Muscle layer of colon (tissue), 2 donors: Measurements from ENCODE around the gene NXN.
A peak's percentile ranks its signal among the peaks of the same experiment; 100 is the strongest.
"Not testable (repeated sequence)": the region's sequence is repeated elsewhere in the genome, so short reads cannot be mapped to it uniquely, and the experiment has no call there.

ENCODE experiments used
- H3K27ac ChIP-seq: one replicate; pipeline ENCODE4 v1.7.0; 2013; ENCODE audit warnings: low read depth, mild to moderate bottlenecking, low read length, moderate library complexity
- H3K27me3 ChIP-seq, 2 donors: one replicate each; pipeline ENCODE4 v1.7.0; 2013; ENCODE audit warnings: low read length in 2 of 2, mild to moderate bottlenecking in 2 of 2; ENCODE audit not compliant: insufficient read depth in 2 of 2, control insufficient read depth in 1 of 2
- H3K36me3 ChIP-seq: one replicate; pipeline ENCODE4 v1.7.0; 2013; ENCODE audit warnings: mild to moderate bottlenecking, low read length; ENCODE audit not compliant: insufficient read depth
- H3K4me1 ChIP-seq: one replicate; pipeline ENCODE4 v1.7.0; 2013; ENCODE audit warnings: mild to moderate bottlenecking, low read length; ENCODE audit not compliant: insufficient read depth
- H3K4me3 ChIP-seq, 2 donors: one replicate each; pipeline ENCODE4 v1.7.0; 2013; ENCODE audit warnings: low read length in 2 of 2, low read depth in 1 of 2, mild to moderate bottlenecking in 1 of 2, moderate library complexity in 1 of 2
- H3K9ac ChIP-seq: one replicate; pipeline ENCODE4 v1.7.0; 2013; ENCODE audit warnings: low read length
- H3K9me3 ChIP-seq: one replicate; pipeline ENCODE4 v1.7.0; 2013; ENCODE audit warnings: mild to moderate bottlenecking, low read length
- donor health status: abdominal sarcoma.
- donor health status: Adenocarcinoma of cecum.

The NXN gene

GRCh38 chr17:962166-962565, 17.4 kb downstream of the NXN start:
- H3K4me1 ChIP-seq: peaks cover 57% of the 10 kb centered on the region
- peak overlapping the region; percentile 19 for H3K27ac ChIP-seq
- no peak overlapping the region for H3K4me3 ChIP-seq
- no peaks in the 10 kb centered on the region for H3K9me3 ChIP-seq
- H3K27me3 ChIP-seq: no peaks in the 10 kb centered on the region
- no peak overlapping the region for H3K9ac ChIP-seq
- no peaks in the 10 kb centered on the region for H3K36me3 ChIP-seq

- no peak overlapping the region for H3K4me3 ChIP-seq
- H3K27ac ChIP-seq: peak overlapping the region; percentile 54
- H3K9ac ChIP-seq: no peak overlapping the region
- H3K27me3 ChIP-seq: no peaks in the 10 kb centered on the region
- no peaks in the 10 kb centered on the region for H3K36me3 ChIP-seq
- no peaks in the 10 kb centered on the region for H3K9me3 ChIP-seq
- peaks cover 50% of the 10 kb centered on the region for H3K4me1 ChIP-seq
Observed at GRCh38 chr17:958712-959451, 20.7 kb downstream of the NXN start.

- H3K36me3 ChIP-seq: no peaks in the 10 kb centered on the region
- H3K9me3 ChIP-seq: no peaks in the 10 kb centered on the region
- no peak overlapping the region for H3K4me3 ChIP-seq
- no peak overlapping the region for H3K9ac ChIP-seq
- peaks cover 47% of the 10 kb centered on the region for H3K4me1 ChIP-seq
- peak overlapping the region; percentile 54 for H3K27ac ChIP-seq
- no peaks in the 10 kb centered on the region for H3K27me3 ChIP-seq
Observed at GRCh38 chr17:957856-958421, 21.6 kb downstream of the NXN start.

- no peaks in the 10 kb centered on the region for H3K9me3 ChIP-seq
- no peak overlapping the region for H3K9ac ChIP-seq
- peaks cover 39% of the 10 kb centered on the region for H3K4me1 ChIP-seq
- no peak overlapping the region for H3K4me3 ChIP-seq
- H3K27me3 ChIP-seq: no peaks in the 10 kb centered on the region
- no peaks in the 10 kb centered on the region for H3K36me3 ChIP-seq
- peak overlapping the region; percentile 34 for H3K27ac ChIP-seq
Observed at GRCh38 chr17:956905-957304, 22.7 kb downstream of the NXN start.

GRCh38 chr17:954431-955164, 25.0 kb downstream of the NXN start:
- Histone ChIP-seq H3K4me1 (peaks cover 50% of the 10 kb centered on the region), H3K27ac (peak overlapping the region; percentile 78)

GRCh38 chr17:953767-954166, 25.8 kb downstream of the NXN start:
- Histone ChIP-seq H3K27ac (peak overlapping the region; percentile 78), H3K9me3 (no peaks in the 10 kb centered on the region), H3K4me3 (no peak overlapping the region), H3K4me1 (peaks cover 51% of the 10 kb centered on the region), H3K27me3 (no peaks in the 10 kb centered on the region), H3K36me3 (no peaks in the 10 kb centered on the region), H3K9ac (no peak overlapping the region)

More at GRCh38 chr17:954431-955164, 25.0 kb downstream of the NXN start:
- peak overlapping the region; percentile 4 for H3K9ac ChIP-seq
- H3K9me3 ChIP-seq: no peaks in the 10 kb centered on the region
- H3K27me3 ChIP-seq: no peaks in the 10 kb centered on the region
- no peak overlapping the region for H3K4me3 ChIP-seq
- no peaks in the 10 kb centered on the region for H3K36me3 ChIP-seq

GRCh38 chr17:952592-952991, 27.0 kb downstream of the NXN start:
- not testable (repeated sequence) for H3K4me3 ChIP-seq, H3K36me3 ChIP-seq, H3K27me3 ChIP-seq, H3K9ac ChIP-seq, H3K9me3 ChIP-seq
- peak overlapping the region; percentile 42 for H3K27ac ChIP-seq
- peaks cover 48% of the 10 kb centered on the region for H3K4me1 ChIP-seq

GRCh38 chr17:951325-952132, 28.0 kb downstream of the NXN start:
- H3K27ac ChIP-seq: peak overlapping the region; percentile 96
- no peaks in the 10 kb centered on the region for H3K27me3 ChIP-seq
- no peak overlapping the region for H3K9ac ChIP-seq
- no peaks in the 10 kb centered on the region for H3K9me3 ChIP-seq
- H3K4me3 ChIP-seq: peak overlapping the region in 1 of 2 donors; percentile 27
- H3K36me3 ChIP-seq: no peaks in the 10 kb centered on the region
- peaks cover 41% of the 10 kb centered on the region for H3K4me1 ChIP-seq

- peak overlapping the region; percentile 96 for H3K27ac ChIP-seq
- H3K4me1 ChIP-seq: peaks cover 40% of the 10 kb centered on the region
- no peak overlapping the region for H3K4me3 ChIP-seq
- peak overlapping the region; percentile 2 for H3K9ac ChIP-seq
- no peaks in the 10 kb centered on the region for H3K27me3 ChIP-seq
- H3K9me3 ChIP-seq: no peaks in the 10 kb centered on the region
- no peaks in the 10 kb centered on the region for H3K36me3 ChIP-seq
Observed at GRCh38 chr17:949623-950303, 29.8 kb downstream of the NXN start.

- Histone ChIP-seq H3K27ac (peak overlapping the region; percentile 63), H3K27me3 (no peaks in the 10 kb centered on the region), H3K9ac (no peak overlapping the region), H3K4me1 (peaks cover 41% of the 10 kb centered on the region), H3K36me3 (no peaks in the 10 kb centered on the region), H3K9me3 (no peaks in the 10 kb centered on the region), H3K4me3 (no peak overlapping the region)
Observed at GRCh38 chr17:948284-948852, 31.2 kb downstream of the NXN start.
